Measurements from ENCODE around the gene RNF103. TPM values are rescaled to one million over a fixed set of nuclear protein-coding genes. Genes with fewer than 3 reads are reported as not detected.
"Not testable (repeated sequence)": the region's sequence is repeated elsewhere in the genome, so short reads cannot be mapped to it uniquely, and the experiment has no call there.

The RNF103 gene
- total RNA-seq, 1 experiment from 2014 or later, result 34.1 TPM

GRCh38 chr2:86592547-86593230, 31.0 kb downstream of the RNF103 start:
- no peak overlapping the region for H3K27ac Mint-ChIP-seq (ENCODE audit: unreplicated experiment)
- H3K4me3 Mint-ChIP-seq (ENCODE audit: low read depth, unreplicated experiment), result no peak overlapping the region
- H3K27me3 Mint-ChIP-seq (ENCODE audit: unreplicated experiment), result no peaks in the 10 kb centered on the region
- H3K4me1 Mint-ChIP-seq (ENCODE audit: low read depth, unreplicated experiment), result no peaks in the 10 kb centered on the region
- no peaks in the 10 kb centered on the region for H3K9me3 Mint-ChIP-seq (ENCODE audit: low read depth, unreplicated experiment)
- BruUV-seq (replicated peaks), result no TSS peak
- no peaks in the 10 kb centered on the region for H3K36me3 Mint-ChIP-seq (ENCODE audit: insufficient read depth, unreplicated experiment)
- no peak for DNase-seq
- no peak for TF ChIP-seq CTCF (IDR thresholded peaks at IDR 0.05; ENCODE audit: unreplicated experiment)
- CTCF ChIA-PET, result no interaction called here
- intact Hi-C loops (cut with micrococcal nuclease; ENCODE audit: unreplicated experiment), result no loop called here

GRCh38 chr2:86589701-86590100, 34.0 kb downstream of the RNF103 start:
- intact Hi-C loops (cut with micrococcal nuclease; ENCODE audit: unreplicated experiment); H3K4me3 Mint-ChIP-seq (ENCODE audit: low read depth, unreplicated experiment); H3K36me3 Mint-ChIP-seq (ENCODE audit: insufficient read depth, unreplicated experiment); BruUV-seq (replicated peaks); DNase-seq; H3K27ac Mint-ChIP-seq (ENCODE audit: unreplicated experiment); H3K9me3 Mint-ChIP-seq (ENCODE audit: low read depth, unreplicated experiment); H3K27me3 Mint-ChIP-seq (ENCODE audit: unreplicated experiment); H3K4me1 Mint-ChIP-seq (ENCODE audit: low read depth, unreplicated experiment): not testable (repeated sequence)
- CTCF ChIA-PET, result interaction anchor here (0.6 kb wide), 1 partner anchor 197 kb away, joined by 4 read pairs; no protein-coding TSS in a partner anchor

DNA sequence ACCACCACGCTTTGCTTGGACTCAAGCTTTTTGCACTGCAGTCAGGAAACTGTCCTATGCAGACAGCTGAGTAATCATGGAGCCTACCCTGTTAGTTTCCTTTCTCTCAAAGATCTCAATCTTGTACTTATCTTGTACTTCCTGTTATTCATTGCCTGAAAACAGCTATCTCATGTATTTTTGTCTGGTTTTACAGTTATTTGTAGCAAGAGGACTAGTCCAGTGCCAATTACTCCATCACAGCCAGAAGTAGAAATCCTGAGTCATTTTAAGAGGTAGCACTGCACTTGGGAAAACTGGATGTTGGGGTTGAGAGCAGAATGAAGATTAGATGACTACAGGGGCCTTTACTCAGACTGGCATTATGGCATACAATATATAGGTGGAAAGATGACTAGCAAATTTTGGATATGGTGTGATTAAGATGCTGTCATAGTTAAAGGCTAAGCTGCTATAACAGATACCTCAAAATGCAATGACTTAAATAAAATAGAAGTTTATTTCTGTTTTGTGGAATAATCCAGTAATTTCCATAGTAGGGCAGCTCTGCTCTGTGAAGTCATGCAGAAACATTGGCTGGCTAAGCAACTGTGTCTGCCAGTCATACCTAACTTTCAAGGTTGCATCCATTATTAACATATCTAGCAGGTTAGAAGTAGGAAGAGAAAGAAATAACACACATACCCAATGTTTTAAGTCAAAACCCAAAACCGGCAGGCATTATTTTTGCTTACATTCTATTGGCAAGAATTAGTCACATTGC, 39.3 kb downstream of the RNF103 start:
- Mint-ChIP-seq H3K4me3 (ENCODE audit: low read depth, unreplicated experiment) (no peak overlapping the region), H3K27me3 (ENCODE audit: unreplicated experiment) (no peaks in the 10 kb centered on the region), H3K27ac (ENCODE audit: unreplicated experiment) (no peak overlapping the region), H3K4me1 (ENCODE audit: low read depth, unreplicated experiment) (no peaks in the 10 kb centered on the region), H3K9me3 (ENCODE audit: low read depth, unreplicated experiment) (peaks cover 2% of the 10 kb centered on the region), H3K36me3 (ENCODE audit: insufficient read depth, unreplicated experiment) (no peaks in the 10 kb centered on the region)
- CTCF ChIA-PET, result interaction anchor here (0.5 kb wide), 1 partner anchor 15 kb away, joined by 3 read pairs; no protein-coding TSS in a partner anchor
- no TSS peak for BruUV-seq (replicated peaks)
- intact Hi-C loops (cut with micrococcal nuclease; ENCODE audit: unreplicated experiment), result no loop called here
- no peak for DNase-seq
- no peak for TF ChIP-seq CTCF (IDR thresholded peaks at IDR 0.05; ENCODE audit: unreplicated experiment)

GRCh38 chr2:86580560-86580959, 43.1 kb downstream of the RNF103 start:
- Mint-ChIP-seq H3K27ac (ENCODE audit: unreplicated experiment) (no peak overlapping the region), H3K36me3 (ENCODE audit: insufficient read depth, unreplicated experiment) (no peaks in the 10 kb centered on the region), H3K9me3 (ENCODE audit: low read depth, unreplicated experiment) (peaks cover 2% of the 10 kb centered on the region), H3K4me3 (ENCODE audit: low read depth, unreplicated experiment) (no peak overlapping the region), H3K27me3 (ENCODE audit: unreplicated experiment) (no peaks in the 10 kb centered on the region), H3K4me1 (ENCODE audit: low read depth, unreplicated experiment) (no peaks in the 10 kb centered on the region)
- TF ChIP-seq CTCF (IDR thresholded peaks at IDR 0.05; ENCODE audit: unreplicated experiment), result no peak
- BruUV-seq (replicated peaks), result no TSS peak
- CTCF ChIA-PET, result no interaction called here
- intact Hi-C loops (cut with micrococcal nuclease; ENCODE audit: unreplicated experiment), result no loop called here
- no peak for DNase-seq

Data from Calu3 (cell line).